Tibial nerve (tissue), 4 donors: ENCODE measurements around the gene ANKHD1.

ENCODE experiments used
- EP300 ChIP-seq, 2 donors: sonication (generic); formaldehyde crosslinking; IDR thresholded peaks; one replicate each; pipeline ENCODE4 v1.6.1; 2017; ENCODE audit warnings: antibody characterized with exemption in 2 of 2, mild to moderate bottlenecking in 1 of 2
- POLR2A ChIP-seq, 2 donors: fragments of 450-650 bp; IDR thresholded peaks; one replicate each; pipeline ENCODE4 v1.6.1; 2017; ENCODE audit warnings: antibody characterized with exemption in 2 of 2, mild to moderate bottlenecking in 2 of 2, moderate library complexity in 2 of 2
- TF ChIP-seq, protein P1 (sequence below), 5 experiments: fragments of 200-600 bp in 3 of 5; fragments of 450-650 bp in 2 of 5; sonication (generic) in 3 of 5; IDR thresholded peaks; one replicate each; pipeline ENCODE4 v1.5.1; 2016 to 2019; ENCODE audit warnings: antibody characterized with exemption in 5 of 5, mild to moderate bottlenecking in 3 of 5, moderate library complexity in 2 of 5

DNA sequence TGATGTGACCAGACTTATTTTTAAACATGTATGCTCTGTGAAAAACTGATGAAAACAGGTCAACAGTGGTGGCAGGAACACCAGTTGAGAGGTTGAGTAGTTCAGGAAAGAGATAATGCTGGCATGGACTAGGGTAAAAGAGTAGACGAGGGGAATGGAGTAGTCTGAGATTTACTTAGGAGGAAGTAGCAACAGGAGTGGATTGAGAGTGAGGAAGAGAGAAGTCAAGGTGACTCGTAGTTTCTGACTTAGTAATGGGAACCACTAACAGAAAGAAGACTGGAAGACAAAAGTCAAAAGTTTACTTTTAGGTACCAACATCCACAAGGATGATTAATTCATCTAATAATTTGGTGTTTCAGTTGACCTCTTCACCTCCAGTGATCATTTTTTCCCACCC lies 152.0 kb downstream of the ANKHD1 start:
- TF ChIP-seq, protein P1, sequence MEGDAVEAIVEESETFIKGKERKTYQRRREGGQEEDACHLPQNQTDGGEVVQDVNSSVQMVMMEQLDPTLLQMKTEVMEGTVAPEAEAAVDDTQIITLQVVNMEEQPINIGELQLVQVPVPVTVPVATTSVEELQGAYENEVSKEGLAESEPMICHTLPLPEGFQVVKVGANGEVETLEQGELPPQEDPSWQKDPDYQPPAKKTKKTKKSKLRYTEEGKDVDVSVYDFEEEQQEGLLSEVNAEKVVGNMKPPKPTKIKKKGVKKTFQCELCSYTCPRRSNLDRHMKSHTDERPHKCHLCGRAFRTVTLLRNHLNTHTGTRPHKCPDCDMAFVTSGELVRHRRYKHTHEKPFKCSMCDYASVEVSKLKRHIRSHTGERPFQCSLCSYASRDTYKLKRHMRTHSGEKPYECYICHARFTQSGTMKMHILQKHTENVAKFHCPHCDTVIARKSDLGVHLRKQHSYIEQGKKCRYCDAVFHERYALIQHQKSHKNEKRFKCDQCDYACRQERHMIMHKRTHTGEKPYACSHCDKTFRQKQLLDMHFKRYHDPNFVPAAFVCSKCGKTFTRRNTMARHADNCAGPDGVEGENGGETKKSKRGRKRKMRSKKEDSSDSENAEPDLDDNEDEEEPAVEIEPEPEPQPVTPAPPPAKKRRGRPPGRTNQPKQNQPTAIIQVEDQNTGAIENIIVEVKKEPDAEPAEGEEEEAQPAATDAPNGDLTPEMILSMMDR (IDR thresholded peaks at IDR 0.05) = no peak
- TF ChIP-seq EP300 (IDR thresholded peaks at IDR 0.05) (no peak), POLR2A (IDR thresholded peaks at IDR 0.05) (no peak)
